Measurements from ENCODE around the gene GGN. TPM values are rescaled to one million over a fixed set of nuclear protein-coding genes. Genes with fewer than 3 reads are reported as not detected.
"Not testable (repeated sequence)": the region's sequence is repeated elsewhere in the genome, so short reads cannot be mapped to it uniquely, and the experiment has no call there.

GGN gene
- total RNA-seq, 2 experiments from 2014 or later, result not detected

GRCh38 chr19:38346837-38347236, 41.0 kb downstream of the GGN start:
- no peak overlapping the region for H3K4me3 Mint-ChIP-seq
- DNase-seq (no peak), ATAC-seq (no peak)
- CTCF ChIA-PET, result no interaction called here
- POLR2A ChIA-PET, result interaction anchor here (1.5 kb wide), 1 partner anchor 9 kb away, joined by 3 read pairs; no protein-coding TSS in a partner anchor
- intact Hi-C loops (cut with micrococcal nuclease), result no loop called here
- H3K27ac Mint-ChIP-seq, result no peak overlapping the region
- no peak for TF ChIP-seq CTCF (IDR thresholded peaks at IDR 0.05)
- no peaks in the 10 kb centered on the region for H3K9me3 Mint-ChIP-seq
- H3K4me1 Mint-ChIP-seq (ENCODE audit: low read depth), result no peaks in the 10 kb centered on the region
- no peaks in the 10 kb centered on the region for H3K36me3 Mint-ChIP-seq (ENCODE audit: low read depth)
- H3K27me3 Mint-ChIP-seq, result no peaks in the 10 kb centered on the region

GRCh38 chr19:38340927-38341326, 46.9 kb downstream of the GGN start:
- Mint-ChIP-seq H3K27ac (no peak overlapping the region), H3K4me1 (ENCODE audit: low read depth) (peaks cover 12% of the 10 kb centered on the region), H3K36me3 (ENCODE audit: low read depth) (no peaks in the 10 kb centered on the region), H3K27me3 (no peaks in the 10 kb centered on the region), H3K9me3 (no peaks in the 10 kb centered on the region), H3K4me3 (no peak overlapping the region)
- ChIA-PET CTCF (no interaction called here), POLR2A (no interaction called here)
- no peak for DNase-seq
- no peak for ATAC-seq
- TF ChIP-seq CTCF (IDR thresholded peaks at IDR 0.05), result no peak
- intact Hi-C loops (cut with micrococcal nuclease), result no loop called here

GRCh38 chr19:38339011-38339410, 48.8 kb downstream of the GGN start:
- H3K27me3 Mint-ChIP-seq; ATAC-seq; H3K27ac Mint-ChIP-seq; DNase-seq; H3K9me3 Mint-ChIP-seq; POLR2A ChIA-PET; H3K4me3 Mint-ChIP-seq; H3K36me3 Mint-ChIP-seq (ENCODE audit: low read depth): not testable (repeated sequence)
- CTCF ChIA-PET, result interaction anchor here (0.7 to 1.4 kb wide), 3 partner anchors 21 to 75 kb away, joined by 3 to 7 read pairs (median 5); partner anchors contain the start of genes PSMD8 and SPINT2
- peaks cover 12% of the 10 kb centered on the region for H3K4me1 Mint-ChIP-seq (ENCODE audit: low read depth)
- intact Hi-C loops (cut with micrococcal nuclease), result loop anchor here (5.0 to 10.0 kb wide), 2 partner anchors 33 to 434 kb away; partner anchors contain the start of genes PSMD8, SIPA1L3 and WDR87

- TF ChIP-seq CTCF (IDR thresholded peaks at IDR 0.05), result no peak
- ATAC-seq (no peak), DNase-seq (no peak)
- intact Hi-C loops (cut with micrococcal nuclease), result loop anchor here (5.0 to 10.0 kb wide), 2 partner anchors 35 to 433 kb away; partner anchors contain the start of genes PSMD8, SIPA1L3 and WDR87
- POLR2A ChIA-PET, result interaction anchor here (0.6 to 2.2 kb wide), 3 partner anchors 9 to 37 kb away, joined by 3 to 13 read pairs (median 3); partner anchors contain the start of gene PSMD8
- H3K27me3 Mint-ChIP-seq, result no peaks in the 10 kb centered on the region
- CTCF ChIA-PET, result interaction anchor here (0.8 to 3.8 kb wide), 2 partner anchors 37 to 93 kb away, joined by 4 to 33 read pairs; partner anchors contain the start of gene PSMD8
- H3K36me3 Mint-ChIP-seq (ENCODE audit: low read depth), result no peaks in the 10 kb centered on the region
- H3K4me1 Mint-ChIP-seq (ENCODE audit: low read depth), result peaks cover 12% of the 10 kb centered on the region
- no peaks in the 10 kb centered on the region for H3K9me3 Mint-ChIP-seq
- H3K27ac Mint-ChIP-seq, result peak overlapping the region; percentile 97
- peak overlapping the region; percentile 87 for H3K4me3 Mint-ChIP-seq
Observed at GRCh38 chr19:38337360-38337653, 50.5 kb downstream of the GGN start.

GRCh38 chr19:38336638-38337359, 51.0 kb downstream of the GGN start:
- ChIA-PET POLR2A (interaction anchor here (0.6 to 2.2 kb wide), 4 partner anchors 9 to 102 kb away, joined by 3 to 13 read pairs (median 3); partner anchors contain the start of gene PSMD8), CTCF (interaction anchor here (0.8 to 3.8 kb wide), 7 partner anchors 17 to 105 kb away, joined by 3 to 33 read pairs (median 5); partner anchors contain the start of genes KCNK6 and PSMD8)
- ATAC-seq (peak; percentile 78), DNase-seq (peak; percentile 99)
- Mint-ChIP-seq H3K27ac (peak overlapping the region; percentile 97), H3K4me1 (ENCODE audit: low read depth) (peaks cover 12% of the 10 kb centered on the region), H3K4me3 (peak overlapping the region; percentile 87), H3K36me3 (ENCODE audit: low read depth) (no peaks in the 10 kb centered on the region), H3K9me3 (no peaks in the 10 kb centered on the region), H3K27me3 (no peaks in the 10 kb centered on the region)
- no peak for TF ChIP-seq CTCF (IDR thresholded peaks at IDR 0.05)
- intact Hi-C loops (cut with micrococcal nuclease), result loop anchor here (5.0 to 10.0 kb wide), 2 partner anchors 36 to 432 kb away; partner anchors contain the start of genes PSMD8, SIPA1L3 and WDR87
